H9 (cell line): Measurements from ENCODE around the gene IL3. TPM values are rescaled to one million over a fixed set of nuclear protein-coding genes. Genes with fewer than 3 reads are reported as not detected.

ENCODE experiments used
- DNase-seq: peaks from one replicate; pipeline ENCODE4 v3.0.0-alpha.2; 2017
- H2AFZ ChIP-seq: one replicate; pipeline ENCODE4 v1.6.1; 2013; ENCODE audit warnings: mild to moderate bottlenecking, low read length, control low read depth, moderate library complexity
- H2AK5ac ChIP-seq: 2 replicates; pipeline ENCODE4 v1.6.1; 2013; ENCODE audit warnings: low read length, control low read depth, mixed read lengths; ENCODE audit not compliant: insufficient read length
- H2BK120ac ChIP-seq: one replicate; pipeline ENCODE4 v1.6.1; 2013; ENCODE audit warnings: low read depth, mild to moderate bottlenecking, low read length, control low read depth, inconsistent platforms; ENCODE audit not compliant: poor library complexity, severe bottlenecking
- H2BK12ac ChIP-seq: 2 replicates; pipeline ENCODE4 v1.6.1; 2013; ENCODE audit warnings: low read length, control low read depth, mixed read lengths, low read depth; ENCODE audit not compliant: insufficient read length
- H2BK15ac ChIP-seq: 2 replicates; pipeline ENCODE4 v1.6.1; 2013; ENCODE audit warnings: low read depth, low read length, control low read depth
- H2BK20ac ChIP-seq: one replicate; pipeline ENCODE4 v1.6.1; 2013; ENCODE audit warnings: low read depth, mild to moderate bottlenecking, low read length, control low read depth, inconsistent platforms; ENCODE audit not compliant: poor library complexity, severe bottlenecking
- H2BK5ac ChIP-seq: 2 replicates; pipeline ENCODE4 v1.6.1; 2013; ENCODE audit warnings: low read length, control low read depth, mixed read lengths; ENCODE audit not compliant: insufficient read length
- H3K14ac ChIP-seq: 2 replicates; pipeline ENCODE4 v1.6.1; 2013; ENCODE audit warnings: low read length, control low read depth; ENCODE audit not compliant: insufficient read depth
- H3K18ac ChIP-seq: 2 replicates; pipeline ENCODE4 v1.6.1; 2013; ENCODE audit warnings: low read depth, mild to moderate bottlenecking, mixed read lengths, low read length, control low read depth; ENCODE audit not compliant: insufficient read length
- H3K23ac ChIP-seq: 2 replicates; pipeline ENCODE4 v1.6.1; 2013; ENCODE audit warnings: low read length, control low read depth, mixed read lengths, low read depth; ENCODE audit not compliant: insufficient read length
- H3K23me2 ChIP-seq: 2 replicates; pipeline ENCODE4 v1.6.1; 2013; ENCODE audit warnings: low read depth, mild to moderate bottlenecking, mixed read lengths, low read length, control low read depth; ENCODE audit not compliant: insufficient read length, poor library complexity, severe bottlenecking
- H3K27ac ChIP-seq: 2 replicates; pipeline ENCODE4 v1.5.1; 2013; ENCODE audit warnings: low read length, control low read depth, mixed read lengths, low read depth; ENCODE audit not compliant: insufficient read length
- H3K27me3 ChIP-seq: 2 replicates; pipeline ENCODE4 v1.6.1; 2013; ENCODE audit warnings: low read length, control low read depth, inconsistent platforms; ENCODE audit not compliant: insufficient read depth
- H3K4ac ChIP-seq: 2 replicates; pipeline ENCODE4 v1.6.1; 2013; ENCODE audit warnings: low read depth, mild to moderate bottlenecking, control low read depth, inconsistent platforms, low read length, moderate library complexity
- H3K4me1 ChIP-seq: 2 replicates; pipeline ENCODE4 v1.6.1; 2013; ENCODE audit warnings: low read length, control low read depth, inconsistent platforms; ENCODE audit not compliant: insufficient read depth
- H3K4me2 ChIP-seq: 2 replicates; pipeline ENCODE4 v1.6.1; 2013; ENCODE audit warnings: low read length, control low read depth, mixed read lengths; ENCODE audit not compliant: insufficient read length, insufficient read depth
- H3K56ac ChIP-seq: 2 replicates; pipeline ENCODE4 v1.6.1; 2013; ENCODE audit warnings: low read depth, mild to moderate bottlenecking, mixed read lengths, low read length, control low read depth; ENCODE audit not compliant: insufficient read length
- H3K79me1 ChIP-seq: 2 replicates; pipeline ENCODE4 v1.6.1; 2013; ENCODE audit warnings: low read depth, mild to moderate bottlenecking, moderate library complexity, low read length, control low read depth, inconsistent platforms; ENCODE audit not compliant: insufficient read depth, poor library complexity, severe bottlenecking
- H3K79me2 ChIP-seq: 2 replicates; pipeline ENCODE4 v1.6.1; 2013; ENCODE audit warnings: low read length, control low read depth, inconsistent platforms; ENCODE audit not compliant: insufficient read depth
- H3K9ac ChIP-seq: 2 replicates; pipeline ENCODE4 v1.6.1; 2013; ENCODE audit warnings: low read length, control low read depth, mixed read lengths; ENCODE audit not compliant: insufficient read length; ENCODE audit errors: extremely low read depth
- H3K9me3 ChIP-seq: one replicate; pipeline ENCODE4 v1.6.1; 2013; ENCODE audit warnings: low read depth, low read length, inconsistent platforms; ENCODE audit not compliant: control insufficient read depth
- H3T11ph ChIP-seq: one replicate; pipeline ENCODE4 v1.6.1; 2013; ENCODE audit warnings: mild to moderate bottlenecking, low read length, control low read depth, inconsistent platforms
- H4K20me1 ChIP-seq: one replicate; pipeline ENCODE4 v1.6.1; 2013; ENCODE audit not compliant: control insufficient read depth, insufficient read length, insufficient read depth
- H4K5ac ChIP-seq: 2 replicates; pipeline ENCODE4 v1.6.1; 2013; ENCODE audit warnings: low read depth, mild to moderate bottlenecking, mixed read lengths, low read length, control low read depth; ENCODE audit not compliant: insufficient read length
- H4K8ac ChIP-seq: replicated peaks from 2 replicates; pipeline ENCODE4 v1.6.1; 2013; ENCODE audit warnings: low read length, control low read depth, mixed read lengths, low read depth; ENCODE audit not compliant: insufficient read length
- H4K91ac ChIP-seq: 2 replicates; pipeline ENCODE4 v1.6.1; 2013; ENCODE audit warnings: low read depth, mild to moderate bottlenecking, moderate library complexity, mixed read lengths, low read length, control low read depth; ENCODE audit not compliant: insufficient read length
- H3K27ac Mint-ChIP-seq, 3 experiments: 2 replicates in 2 of 3; 3 replicates in 1 of 3; pipeline ENCODE4 v1.8.0; 2020 to 2021; ENCODE audit warnings: mixed read lengths in 3 of 3, mild to moderate bottlenecking in 1 of 3, moderate library complexity in 1 of 3
- H3K27me3 Mint-ChIP-seq: 2 replicates; pipeline ENCODE4 v1.8.0; 2021; ENCODE audit warnings: low read depth, mild to moderate bottlenecking, moderate library complexity, mixed read lengths
- H3K36me3 Mint-ChIP-seq, 3 experiments: 2 replicates in 2 of 3; 3 replicates in 1 of 3; pipeline ENCODE4 v1.8.0; 2020 to 2021; ENCODE audit warnings: low read depth in 3 of 3, mixed read lengths in 3 of 3; ENCODE audit not compliant: insufficient read depth in 1 of 3
- H3K4me1 Mint-ChIP-seq, 2 experiments: 2 replicates each; pipeline ENCODE4 v1.8.0; 2020; ENCODE audit warnings: mixed read lengths in 2 of 2
- H3K4me3 Mint-ChIP-seq, 2 experiments: 2 replicates in 1 of 2; 3 replicates in 1 of 2; pipeline ENCODE4 v1.8.0; 2020 to 2021; ENCODE audit warnings: mild to moderate bottlenecking in 2 of 2, mixed read lengths in 2 of 2, moderate library complexity in 1 of 2
- H3K9me3 Mint-ChIP-seq, 2 experiments: 2 replicates in 1 of 2; 3 replicates in 1 of 2; pipeline ENCODE4 v1.8.0; 2020; ENCODE audit warnings: mild to moderate bottlenecking in 2 of 2, mixed read lengths in 2 of 2, moderate library complexity in 1 of 2
- whole genome bisulfite sequencing: extraction: QIAGEN DNeasy Blood & Tissue Kit; methylation state at CpG from one replicate; pipeline ENCODE4 v1.1.7; 2013; ENCODE audit warnings: missing lambda C conversion rate, low lambda C conversion rate, mixed read lengths; ENCODE audit not compliant: insufficient read length; ENCODE audit errors: extremely low coverage; 5-methylcytosine and 5-hydroxymethylcytosine counted together
- total RNA-seq: library from RNA; stranded (reverse); gene quantifications from 2 replicates; pipeline ENCODE4 v1.2.1, GENCODE V29; 2021
- TF ChIP-seq, protein P1 (sequence below): fragments of 200-600 bp; sonication (generic); conservative IDR thresholded peaks from 3 replicates; pipeline ENCODE4 v1.8.0; 2021; ENCODE audit warnings: antibody characterized with exemption, mild to moderate bottlenecking

IL3 gene
- total RNA-seq, 1 experiment from 2014 or later = not detected

GRCh38 chr5:132016721-132017250 is 43.7 kb upstream of the IL3 start:
- Histone ChIP-seq H2BK120ac (no peak overlapping the region), H3K18ac (no peak overlapping the region), H3K23ac (no peak overlapping the region), H4K8ac (no peak overlapping the region), H3K9me3 (no peaks in the 10 kb centered on the region), H4K5ac (no peak overlapping the region), H2BK5ac (no peak overlapping the region), H4K91ac (no peak overlapping the region), H3T11ph (no peak overlapping the region), H3K79me2 (no peaks in the 10 kb centered on the region), H2BK15ac (no peak overlapping the region), H3K79me1 (no peaks in the 10 kb centered on the region), H3K4me1 (no peaks in the 10 kb centered on the region), H3K27ac (no peak overlapping the region), H4K20me1 (no peaks in the 10 kb centered on the region), H3K9ac (no peak overlapping the region), H3K23me2 (no peaks in the 10 kb centered on the region), H2BK20ac (no peak overlapping the region), H3K4me2 (no peak overlapping the region), H3K56ac (no peak overlapping the region), H3K4ac (no peak overlapping the region), H3K14ac (no peak overlapping the region), H2BK12ac (no peak overlapping the region), H2AFZ (no peak overlapping the region), H3K27me3 (peaks cover 3% of the 10 kb centered on the region; the same call in 1 of the 2 replicates), H2AK5ac (no peak overlapping the region)
- Mint-ChIP-seq H3K27me3 (peaks cover 17% of the 10 kb centered on the region), H3K27ac (no peak overlapping the region), H3K36me3 (no peaks in the 10 kb centered on the region), H3K4me1 (peaks cover 0 to 6% of the 10 kb centered on the region in 2 experiments; a peak in 2 of 4 replicates), H3K4me3 (no peak overlapping the region), H3K9me3 (no peaks in the 10 kb centered on the region)
- TF ChIP-seq, protein P1, sequence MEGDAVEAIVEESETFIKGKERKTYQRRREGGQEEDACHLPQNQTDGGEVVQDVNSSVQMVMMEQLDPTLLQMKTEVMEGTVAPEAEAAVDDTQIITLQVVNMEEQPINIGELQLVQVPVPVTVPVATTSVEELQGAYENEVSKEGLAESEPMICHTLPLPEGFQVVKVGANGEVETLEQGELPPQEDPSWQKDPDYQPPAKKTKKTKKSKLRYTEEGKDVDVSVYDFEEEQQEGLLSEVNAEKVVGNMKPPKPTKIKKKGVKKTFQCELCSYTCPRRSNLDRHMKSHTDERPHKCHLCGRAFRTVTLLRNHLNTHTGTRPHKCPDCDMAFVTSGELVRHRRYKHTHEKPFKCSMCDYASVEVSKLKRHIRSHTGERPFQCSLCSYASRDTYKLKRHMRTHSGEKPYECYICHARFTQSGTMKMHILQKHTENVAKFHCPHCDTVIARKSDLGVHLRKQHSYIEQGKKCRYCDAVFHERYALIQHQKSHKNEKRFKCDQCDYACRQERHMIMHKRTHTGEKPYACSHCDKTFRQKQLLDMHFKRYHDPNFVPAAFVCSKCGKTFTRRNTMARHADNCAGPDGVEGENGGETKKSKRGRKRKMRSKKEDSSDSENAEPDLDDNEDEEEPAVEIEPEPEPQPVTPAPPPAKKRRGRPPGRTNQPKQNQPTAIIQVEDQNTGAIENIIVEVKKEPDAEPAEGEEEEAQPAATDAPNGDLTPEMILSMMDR = no peak
- no peak for DNase-seq
- WGBS = no CpG with 5 or more reads among the region's 3 CpGs
